Neutrophil (primary cell): ENCODE data around the gene ATAD3C.
"Not testable (repeated sequence)": the region's sequence is repeated elsewhere in the genome, so short reads cannot be mapped to it uniquely, and the experiment has no call there.

Source experiments
- H3K27ac ChIP-seq: fragments of 200-600 bp; sonication (generic); 2 replicates; pipeline ENCODE4 v1.5.1; 2016; ENCODE audit warnings: mild to moderate bottlenecking, moderate library complexity
- H3K27me3 ChIP-seq: fragments of 200-600 bp; sonication (generic); 2 replicates; pipeline ENCODE4 v1.6.0; 2016; ENCODE audit warnings: mild to moderate bottlenecking
- H3K36me3 ChIP-seq: fragments of 200-600 bp; sonication (generic); 2 replicates; pipeline ENCODE4 v1.5.1; 2017
- H3K4me1 ChIP-seq, 2 experiments: fragments of 200-600 bp in 1 of 2; sonication (generic) in 1 of 2; 1 replicate in 1 of 2; 2 replicates in 1 of 2; pipeline versions ENCODE4 v1.5.1 to v1.6.1; 2013 to 2016; ENCODE audit warnings: low read depth in 1 of 2, low read length in 1 of 2, mild to moderate bottlenecking in 1 of 2, moderate library complexity in 1 of 2; ENCODE audit not compliant: control insufficient read depth in 1 of 2, insufficient read depth in 1 of 2
- H3K4me3 ChIP-seq, 2 experiments: fragments of 200-600 bp in 1 of 2; sonication (generic) in 1 of 2; 1 replicate in 1 of 2; 2 replicates in 1 of 2; pipeline ENCODE4 v1.5.1; 2013 to 2016; ENCODE audit warnings: low read depth in 1 of 2, low read length in 1 of 2, mild to moderate bottlenecking in 1 of 2, moderate library complexity in 1 of 2
- H3K9me3 ChIP-seq: fragments of 200-600 bp; sonication (generic); 2 replicates; pipeline ENCODE4 v1.5.1; 2016
- CTCF ChIP-seq: fragments of 200-600 bp; sonication (generic); IDR thresholded peaks from 2 replicates; pipeline ENCODE4 v1.5.1; 2016; ENCODE audit warnings: antibody characterized with exemption

The ATAD3C gene

GRCh38 chr1:1402072-1402900 is 47.2 kb upstream of the ATAD3C start:
- peaks cover 57% of the 10 kb centered on the region for H3K36me3 ChIP-seq
- peaks cover 40 to 41% of the 10 kb centered on the region in 2 experiments for H3K4me1 ChIP-seq
- H3K9me3 ChIP-seq = no peaks in the 10 kb centered on the region
- TF ChIP-seq CTCF = no peak
- no peak overlapping the region for H3K4me3 ChIP-seq
- H3K27me3 ChIP-seq = no peaks in the 10 kb centered on the region
- H3K27ac ChIP-seq = no peak overlapping the region

- not testable (repeated sequence) for H3K27me3 ChIP-seq, H3K27ac ChIP-seq, H3K4me3 ChIP-seq, H3K9me3 ChIP-seq
- peaks cover 42 to 46% of the 10 kb centered on the region in 2 experiments for H3K4me1 ChIP-seq
- peaks cover 50% of the 10 kb centered on the region for H3K36me3 ChIP-seq
Observed at GRCh38 chr1:1402901-1403392, 46.5 kb upstream of the ATAD3C start.

- TF ChIP-seq CTCF = no peak
- Histone ChIP-seq H3K27ac (peak overlapping the region; percentile 17), H3K4me3 (no peak overlapping the region), H3K36me3 (peaks cover 49% of the 10 kb centered on the region), H3K4me1 (peaks cover 38 to 41% of the 10 kb centered on the region in 2 experiments), H3K9me3 (no peaks in the 10 kb centered on the region), H3K27me3 (no peaks in the 10 kb centered on the region)
Observed at GRCh38 chr1:1403653-1404052, 45.8 kb upstream of the ATAD3C start.

GRCh38 chr1:1406101-1406820 is 43.2 kb upstream of the ATAD3C start:
- Histone ChIP-seq H3K9me3 (no peaks in the 10 kb centered on the region), H3K4me1 (peaks cover 19 to 22% of the 10 kb centered on the region in 2 experiments), H3K36me3 (peaks cover 41% of the 10 kb centered on the region), H3K4me3 (peak overlapping the region; percentile 89 to 99), H3K27ac (peak overlapping the region; percentile 88), H3K27me3 (no peaks in the 10 kb centered on the region)
- no peak for TF ChIP-seq CTCF

- Histone ChIP-seq H3K27me3 (no peaks in the 10 kb centered on the region), H3K36me3 (peaks cover 33% of the 10 kb centered on the region), H3K4me1 (peaks cover 19 to 22% of the 10 kb centered on the region in 2 experiments), H3K27ac (peak within 1 kb of the TSS; percentile 88), H3K9me3 (no peaks in the 10 kb centered on the region), H3K4me3 (peak within 1 kb of the TSS; percentile 89 to 99)
- TF ChIP-seq CTCF = peak; percentile 39
Observed at GRCh38 chr1:1406821-1407635, 42.5 kb upstream of the ATAD3C start, which contains the start of gene MRPL20. MRPL20 (minus strand) TSS chr1:1407293; CDS start chr1:1407217, 76 bp downstream.
